ENCODE measurements around the gene FIG4.

Gene FIG4

DNA sequence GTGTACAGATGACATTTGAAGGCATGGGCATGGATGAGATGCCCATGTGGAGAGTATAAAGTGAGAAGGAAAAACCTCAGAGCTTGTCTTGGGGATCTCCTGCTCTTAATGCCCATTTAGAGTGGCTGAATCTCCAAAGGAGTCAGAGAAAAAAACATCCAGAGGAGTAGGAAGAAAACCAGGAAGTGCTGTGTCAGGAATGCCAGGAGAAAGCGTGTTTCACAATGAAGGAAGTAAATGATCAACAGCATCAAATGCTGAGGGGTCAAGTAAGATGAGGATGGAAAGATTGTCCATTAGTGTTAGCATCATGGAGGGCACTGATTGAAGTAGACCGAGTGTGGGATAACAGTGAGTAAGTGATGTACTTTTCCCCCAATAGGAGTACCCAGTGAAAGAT, 56.1 kb downstream of the FIG4 start:
- no peaks in the 10 kb centered on the region for H3K36me3 ChIP-seq (replicated peaks)
- no peaks in the 10 kb centered on the region for H3K27me3 ChIP-seq (replicated peaks)
- no peak overlapping the region for H3K27ac ChIP-seq
- no peak overlapping the region for H3K4me3 ChIP-seq (ENCODE audit: low read depth, low read length)
- DNase-seq: no peak
- in situ Hi-C loops (cut with HindIII; ENCODE audit: low pct_ligation_motif_present, low sequenced_read_pairs): no loop called here
- TF ChIP-seq, protein P1, sequence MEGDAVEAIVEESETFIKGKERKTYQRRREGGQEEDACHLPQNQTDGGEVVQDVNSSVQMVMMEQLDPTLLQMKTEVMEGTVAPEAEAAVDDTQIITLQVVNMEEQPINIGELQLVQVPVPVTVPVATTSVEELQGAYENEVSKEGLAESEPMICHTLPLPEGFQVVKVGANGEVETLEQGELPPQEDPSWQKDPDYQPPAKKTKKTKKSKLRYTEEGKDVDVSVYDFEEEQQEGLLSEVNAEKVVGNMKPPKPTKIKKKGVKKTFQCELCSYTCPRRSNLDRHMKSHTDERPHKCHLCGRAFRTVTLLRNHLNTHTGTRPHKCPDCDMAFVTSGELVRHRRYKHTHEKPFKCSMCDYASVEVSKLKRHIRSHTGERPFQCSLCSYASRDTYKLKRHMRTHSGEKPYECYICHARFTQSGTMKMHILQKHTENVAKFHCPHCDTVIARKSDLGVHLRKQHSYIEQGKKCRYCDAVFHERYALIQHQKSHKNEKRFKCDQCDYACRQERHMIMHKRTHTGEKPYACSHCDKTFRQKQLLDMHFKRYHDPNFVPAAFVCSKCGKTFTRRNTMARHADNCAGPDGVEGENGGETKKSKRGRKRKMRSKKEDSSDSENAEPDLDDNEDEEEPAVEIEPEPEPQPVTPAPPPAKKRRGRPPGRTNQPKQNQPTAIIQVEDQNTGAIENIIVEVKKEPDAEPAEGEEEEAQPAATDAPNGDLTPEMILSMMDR (IDR thresholded peaks at IDR 0.05; ENCODE audit: low read depth, low read length, missing control alignments): no peak

DNA sequence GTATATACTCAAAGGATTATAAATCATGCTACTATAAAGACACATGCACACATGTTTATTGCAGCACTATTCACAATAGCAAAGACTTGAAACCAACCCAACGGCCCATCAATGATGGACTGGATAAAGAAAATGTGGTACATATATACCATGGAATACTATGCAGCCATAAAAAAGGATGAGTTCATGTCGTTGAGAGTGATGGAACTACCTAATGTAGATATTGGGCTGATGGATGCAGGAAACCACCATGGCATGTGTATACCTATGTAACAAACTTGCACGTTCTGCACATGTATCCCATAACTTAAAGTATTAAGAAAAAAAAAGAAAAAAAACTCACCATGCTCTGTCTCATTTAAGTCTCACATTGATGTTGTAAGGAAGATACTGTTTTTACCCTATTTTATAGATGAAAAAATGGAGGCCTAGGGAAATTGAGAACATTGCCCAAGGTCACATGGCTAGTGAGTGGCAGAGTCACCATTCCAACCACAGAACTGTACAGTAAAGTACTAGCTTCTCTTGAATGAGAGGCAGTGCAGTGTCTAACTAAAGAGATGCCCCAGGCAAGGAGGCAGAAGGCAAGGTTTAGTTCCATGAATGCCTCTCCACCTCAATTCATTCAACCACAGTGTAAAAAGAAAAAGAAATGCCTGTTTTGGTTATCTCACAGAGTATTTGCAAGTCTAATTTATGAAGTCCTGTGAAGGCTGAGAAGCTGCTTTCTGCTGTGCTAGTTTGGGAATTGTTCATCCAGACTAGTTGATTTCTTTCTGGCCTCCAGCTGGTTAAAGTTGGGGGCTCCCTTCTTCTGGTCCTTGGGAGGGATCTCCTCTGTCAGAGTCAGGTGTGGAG, 68.2 kb downstream of the FIG4 start:
- Histone ChIP-seq H3K27me3 (replicated peaks) (no peaks in the 10 kb centered on the region), H3K27ac (no peak overlapping the region), H3K36me3 (replicated peaks) (no peaks in the 10 kb centered on the region), H3K4me3 (ENCODE audit: low read depth, low read length) (no peak overlapping the region)
- in situ Hi-C loops (cut with HindIII; ENCODE audit: low pct_ligation_motif_present, low sequenced_read_pairs): no loop called here
- TF ChIP-seq, protein P1 (IDR thresholded peaks at IDR 0.05; ENCODE audit: low read depth, low read length, missing control alignments): no peak
- DNase-seq: no peak

- TF ChIP-seq, protein P1 (IDR thresholded peaks at IDR 0.05; ENCODE audit: low read depth, low read length, missing control alignments): no peak
- Histone ChIP-seq H3K27ac (no peak overlapping the region), H3K27me3 (replicated peaks) (no peaks in the 10 kb centered on the region), H3K36me3 (replicated peaks) (no peaks in the 10 kb centered on the region), H3K4me3 (ENCODE audit: low read depth, low read length) (no peak overlapping the region)
- DNase-seq: no peak
- in situ Hi-C loops (cut with HindIII; ENCODE audit: low pct_ligation_motif_present, low sequenced_read_pairs): no loop called here
Measured at GRCh38 chr6:109760208-109760607, 69.1 kb downstream of the FIG4 start.

- in situ Hi-C loops (cut with HindIII; ENCODE audit: low pct_ligation_motif_present, low sequenced_read_pairs): no loop called here
- H3K4me3 ChIP-seq (ENCODE audit: low read depth, low read length): no peak overlapping the region
- H3K36me3 ChIP-seq (replicated peaks): no peaks in the 10 kb centered on the region
- H3K27me3 ChIP-seq (replicated peaks): no peaks in the 10 kb centered on the region
- TF ChIP-seq, protein P1 (IDR thresholded peaks at IDR 0.05; ENCODE audit: low read depth, low read length, missing control alignments): no peak
- no peak for DNase-seq
- no peak overlapping the region for H3K27ac ChIP-seq
Measured at GRCh38 chr6:109762166-109762565, 71.1 kb downstream of the FIG4 start.

- in situ Hi-C loops (cut with HindIII; ENCODE audit: low pct_ligation_motif_present, low sequenced_read_pairs): no loop called here
- TF ChIP-seq, protein P1 (IDR thresholded peaks at IDR 0.05; ENCODE audit: low read depth, low read length, missing control alignments): no peak
- H3K36me3 ChIP-seq (replicated peaks): no peaks in the 10 kb centered on the region
- no peak overlapping the region for H3K4me3 ChIP-seq (ENCODE audit: low read depth, low read length)
- no peaks in the 10 kb centered on the region for H3K27me3 ChIP-seq (replicated peaks)
- no peak for DNase-seq
- no peak overlapping the region for H3K27ac ChIP-seq
Measured at GRCh38 chr6:109762769-109763441, 71.8 kb downstream of the FIG4 start.
